Panc1 (cell line): Measurements from ENCODE around the gene HES6.

ENCODE experiments used
- CTCF ChIP-seq: fragments of 450-650 bp; IDR thresholded peaks from 2 replicates; pipeline ENCODE4 v1.5.1; 2017; ENCODE audit warnings: mild to moderate bottlenecking
- POLR2AphosphoS5 ChIP-seq: IDR thresholded peaks from 2 replicates; pipeline ENCODE4 v1.6.1; 2012; ENCODE audit warnings: mild to moderate bottlenecking, low read depth, low read length, moderate library complexity
- REST ChIP-seq, 2 experiments: IDR thresholded peaks; 2 replicates each; pipeline ENCODE4 v1.6.1; 2011 to 2012; ENCODE audit warnings: low read depth in 2 of 2, control low read depth in 1 of 2, low read length in 1 of 2, mild to moderate bottlenecking in 1 of 2, moderate library complexity in 1 of 2; ENCODE audit not compliant: insufficient read depth in 1 of 2
- TCF7L2 ChIP-seq: IDR thresholded peaks from 2 replicates; pipeline ENCODE4 v1.6.1; 2011; ENCODE audit warnings: mild to moderate bottlenecking, low read depth, low read length, inconsistent platforms

- peak; percentile 61 for TF ChIP-seq CTCF
- no peak for TF ChIP-seq POLR2AphosphoS5
- TF ChIP-seq REST (IDR thresholded peaks at IDR 0.05; ENCODE audit: insufficient read depth in 1 of 2, low read depth in 2 of 2, low read length in 1 of 2) = no peak
- TF ChIP-seq TCF7L2 = no peak
Observed at GRCh38 chr2:238259061-238260020, 19.5 kb upstream of the HES6 start.
